Stimulated activated naive CD8-positive, alpha-beta T cell treated with anti-CD3 and anti-CD28 coated beads, Interleukin-15, amount 100 ng/mL, for 72 hours (primary cell): ENCODE data around the gene YIF1B.
A peak's percentile ranks its signal among the peaks of the same experiment; 100 is the strongest.
"Not testable (repeated sequence)": the region's sequence is repeated elsewhere in the genome, so short reads cannot be mapped to it uniquely, and the experiment has no call there.

Experiments used
- ATAC-seq: fragments of 150-1000 bp; cut with Tn5 transposase; 2 replicates; pipeline ENCODE4 v1.10.0; 2021; ENCODE audit warnings: mild to moderate bottlenecking, moderate library complexity
- DNase-seq, 2 donors: peaks; one replicate each; pipeline ENCODE4 v3.0.0; 2021 to 2022
- H3K27ac Mint-ChIP-seq, 2 donors: one replicate each; pipeline ENCODE4 v1.8.0; 2022; ENCODE audit warnings: mild to moderate bottlenecking in 2 of 2, mixed read lengths in 2 of 2, moderate library complexity in 2 of 2
- H3K27me3 Mint-ChIP-seq: one replicate; pipeline ENCODE4 v1.8.0; 2022; ENCODE audit warnings: mixed read lengths
- H3K4me1 Mint-ChIP-seq: one replicate; pipeline ENCODE4 v1.8.0; 2022; ENCODE audit warnings: mild to moderate bottlenecking, mixed read lengths
- H3K4me3 Mint-ChIP-seq, 2 donors: one replicate each; pipeline ENCODE4 v1.8.0; 2022; ENCODE audit warnings: mild to moderate bottlenecking in 2 of 2, mixed read lengths in 2 of 2, moderate library complexity in 1 of 2
- H3K9me3 Mint-ChIP-seq, 2 donors: one replicate each; pipeline ENCODE4 v1.8.0; 2022; ENCODE audit warnings: mixed read lengths in 2 of 2

YIF1B gene

GRCh38 chr19:38315657-38316476, at the start of gene YIF1B:
Gene YIF1B, minus strand, starts transcription at chr19:38315947. Its CDS starts 30 bp downstream, at chr19:38315917.
- DNase-seq = peak; percentile 97 to 98
- H3K4me1 Mint-ChIP-seq = peaks cover 67% of the 10 kb centered on the region
- peak within 1 kb of the TSS; percentile 95 to 98 for H3K27ac Mint-ChIP-seq
- peak; percentile 95 for ATAC-seq
- H3K9me3 Mint-ChIP-seq = peaks cover 0 to under 1% of the 10 kb centered on the region in 2 donors
- no peaks in the 10 kb centered on the region for H3K27me3 Mint-ChIP-seq
- peak within 1 kb of the TSS; percentile 91 to 98 for H3K4me3 Mint-ChIP-seq

GRCh38 chr19:38362946-38363688, 47.4 kb upstream of the YIF1B start:
- peaks cover 49% of the 10 kb centered on the region for H3K27me3 Mint-ChIP-seq
- not testable (repeated sequence) for DNase-seq, H3K27ac Mint-ChIP-seq, H3K9me3 Mint-ChIP-seq, ATAC-seq
- H3K4me3 Mint-ChIP-seq = peak overlapping the region; percentile 90 to 91
- H3K4me1 Mint-ChIP-seq = peaks cover 24% of the 10 kb centered on the region

- Mint-ChIP-seq H3K27ac (no peak overlapping the region), H3K4me3 (peak overlapping the region; percentile 90 to 91)
Observed at GRCh38 chr19:38362076-38362945, 46.6 kb upstream of the YIF1B start.

GRCh38 chr19:38361633-38362075, 45.9 kb upstream of the YIF1B start:
- peaks cover 41% of the 10 kb centered on the region for H3K27me3 Mint-ChIP-seq
- ATAC-seq (peak; percentile 80), DNase-seq (peak; percentile 67 to 72)
- no peaks in the 10 kb centered on the region for H3K9me3 Mint-ChIP-seq
- H3K4me3 Mint-ChIP-seq = peak overlapping the region; percentile 90 to 91
- no peak overlapping the region for H3K27ac Mint-ChIP-seq
- H3K4me1 Mint-ChIP-seq = peaks cover 24% of the 10 kb centered on the region

More at GRCh38 chr19:38362076-38362945, 46.6 kb upstream of the YIF1B start:
- DNase-seq (peak; percentile 77 to 79), ATAC-seq (peak; percentile 78)
- Mint-ChIP-seq H3K9me3 (no peaks in the 10 kb centered on the region), H3K4me1 (peaks cover 24% of the 10 kb centered on the region), H3K27me3 (peaks cover 41% of the 10 kb centered on the region)

GRCh38 chr19:38360839-38361631, 45.3 kb upstream of the YIF1B start:
- peaks cover 24% of the 10 kb centered on the region for H3K4me1 Mint-ChIP-seq
- ATAC-seq (peak; percentile 1), DNase-seq (no peak)
- no peaks in the 10 kb centered on the region for H3K9me3 Mint-ChIP-seq
- peak overlapping the region in 1 of 2 donors; percentile 10 for H3K27ac Mint-ChIP-seq
- H3K27me3 Mint-ChIP-seq = peaks cover 41% of the 10 kb centered on the region
- H3K4me3 Mint-ChIP-seq = peak overlapping the region; percentile 90 to 91

- no peak overlapping the region for H3K27ac Mint-ChIP-seq
- H3K4me1 Mint-ChIP-seq = peaks cover 24% of the 10 kb centered on the region
- H3K9me3 Mint-ChIP-seq = no peaks in the 10 kb centered on the region
- ATAC-seq (no peak), DNase-seq (no peak)
- H3K4me3 Mint-ChIP-seq = peak overlapping the region in 1 of 2 donors; percentile 91
- peaks cover 42% of the 10 kb centered on the region for H3K27me3 Mint-ChIP-seq
Observed at GRCh38 chr19:38360351-38360750, 44.6 kb upstream of the YIF1B start.

GRCh38 chr19:38359242-38360021, 43.7 kb upstream of the YIF1B start:
- no peak for DNase-seq
- Mint-ChIP-seq H3K27ac (no peak overlapping the region), H3K9me3 (no peaks in the 10 kb centered on the region), H3K4me3 (no peak overlapping the region), H3K27me3 (peaks cover 42% of the 10 kb centered on the region), H3K4me1 (peaks cover 24% of the 10 kb centered on the region)
- ATAC-seq = no peak

GRCh38 chr19:38358071-38358470, 42.3 kb upstream of the YIF1B start:
- Mint-ChIP-seq H3K27ac (no peak overlapping the region), H3K4me3 (no peak overlapping the region), H3K27me3 (peaks cover 42% of the 10 kb centered on the region), H3K4me1 (peaks cover 24% of the 10 kb centered on the region), H3K9me3 (no peaks in the 10 kb centered on the region)
- DNase-seq (no peak), ATAC-seq (no peak)

- DNase-seq = no peak
- peaks cover 32% of the 10 kb centered on the region for H3K27me3 Mint-ChIP-seq
- H3K27ac Mint-ChIP-seq = no peak overlapping the region
- ATAC-seq = no peak
- no peaks in the 10 kb centered on the region for H3K9me3 Mint-ChIP-seq
- H3K4me1 Mint-ChIP-seq = peaks cover 6% of the 10 kb centered on the region
- no peak overlapping the region for H3K4me3 Mint-ChIP-seq
Observed at GRCh38 chr19:38355728-38356725, 40.3 kb upstream of the YIF1B start.

GRCh38 chr19:38352611-38353010, 36.9 kb upstream of the YIF1B start:
- Mint-ChIP-seq H3K27me3 (peaks cover 13% of the 10 kb centered on the region), H3K4me1 (no peaks in the 10 kb centered on the region), H3K9me3 (no peaks in the 10 kb centered on the region), H3K27ac (peak overlapping the region in 1 of 2 donors; percentile 61), H3K4me3 (no peak overlapping the region)
- DNase-seq = no peak
- ATAC-seq = no peak

GRCh38 chr19:38351865-38352395, 36.2 kb upstream of the YIF1B start:
- Mint-ChIP-seq H3K4me3 (no peak overlapping the region), H3K27me3 (peaks cover 11% of the 10 kb centered on the region), H3K4me1 (no peaks in the 10 kb centered on the region), H3K27ac (no peak overlapping the region), H3K9me3 (no peaks in the 10 kb centered on the region)
- DNase-seq (no peak), ATAC-seq (no peak)

GRCh38 chr19:38350883-38351282, 35.1 kb upstream of the YIF1B start:
- Mint-ChIP-seq H3K4me1 (no peaks in the 10 kb centered on the region), H3K4me3 (no peak overlapping the region), H3K9me3 (no peaks in the 10 kb centered on the region), H3K27ac (no peak overlapping the region), H3K27me3 (peaks cover under 1% of the 10 kb centered on the region)
- no peak for ATAC-seq
- no peak for DNase-seq

- no peaks in the 10 kb centered on the region for H3K9me3 Mint-ChIP-seq
- H3K4me3 Mint-ChIP-seq = no peak overlapping the region
- no peak overlapping the region for H3K27ac Mint-ChIP-seq
- DNase-seq (no peak), ATAC-seq (no peak)
- no peaks in the 10 kb centered on the region for H3K4me1 Mint-ChIP-seq
- H3K27me3 Mint-ChIP-seq = no peaks in the 10 kb centered on the region
Observed at GRCh38 chr19:38346837-38347236, 31.1 kb upstream of the YIF1B start.
